GM19099 (cell line): ENCODE data around the gene SLC37A1.

Experiments used
- POLR2A ChIP-seq: IDR thresholded peaks from 3 replicates; pipeline ENCODE4 v1.6.1; 2011; ENCODE audit warnings: low read depth; ENCODE audit not compliant: insufficient read length; ENCODE audit errors: extremely low read depth

SLC37A1 gene

GRCh38 chr21:42552407-42553336, 39.0 kb downstream of the SLC37A1 start:
- TF ChIP-seq POLR2A = no peak

- no peak for TF ChIP-seq POLR2A
Measured at GRCh38 chr21:42553435-42553834, 39.8 kb downstream of the SLC37A1 start.

GRCh38 chr21:42554251-42554961, 40.8 kb downstream of the SLC37A1 start:
- TF ChIP-seq POLR2A = no peak

- TF ChIP-seq POLR2A = no peak
Measured at GRCh38 chr21:42555756-42556438, 42.2 kb downstream of the SLC37A1 start.

DNA sequence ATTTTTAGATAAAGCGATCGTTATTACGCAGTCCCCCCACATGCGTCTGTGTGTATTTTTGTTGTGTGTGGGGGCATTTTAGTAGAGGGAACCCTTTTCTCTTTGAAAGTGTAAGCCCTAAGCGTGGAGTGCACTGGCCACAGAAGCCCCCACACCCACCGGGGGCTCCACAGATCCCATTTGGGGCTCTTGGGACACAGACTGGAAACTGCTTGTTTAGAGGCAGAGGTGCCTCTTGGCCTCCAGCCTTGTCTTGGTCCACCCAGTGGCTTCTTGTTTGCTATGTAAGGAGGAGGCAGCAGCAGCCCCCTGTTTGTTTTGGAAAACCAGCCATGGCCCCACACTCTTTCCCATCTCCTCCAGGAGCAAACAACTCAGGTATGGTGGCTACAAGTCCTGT, 42.8 kb downstream of the SLC37A1 start:
- no peak for TF ChIP-seq POLR2A

DNA sequence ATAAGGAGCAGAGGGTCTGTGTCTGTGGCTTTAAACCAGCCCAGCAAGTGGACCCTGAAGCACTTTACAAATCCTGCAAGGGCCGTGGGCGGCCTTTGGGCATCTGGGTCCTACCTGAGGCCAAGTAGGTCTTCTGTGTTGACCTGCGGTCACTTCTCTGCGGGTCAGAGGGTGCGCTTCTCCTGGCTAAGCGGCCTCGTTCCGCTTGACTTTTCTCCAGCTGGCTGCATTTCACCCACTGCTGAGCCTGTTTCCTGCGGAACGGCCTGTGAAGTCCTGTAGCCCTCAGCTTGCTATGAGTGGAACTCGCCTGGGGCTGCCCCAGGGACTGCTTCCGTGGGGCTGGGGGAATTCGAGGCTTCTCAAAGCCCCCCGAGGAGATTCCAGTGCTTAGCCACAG, 43.3 kb downstream of the SLC37A1 start:
- no peak for TF ChIP-seq POLR2A

DNA sequence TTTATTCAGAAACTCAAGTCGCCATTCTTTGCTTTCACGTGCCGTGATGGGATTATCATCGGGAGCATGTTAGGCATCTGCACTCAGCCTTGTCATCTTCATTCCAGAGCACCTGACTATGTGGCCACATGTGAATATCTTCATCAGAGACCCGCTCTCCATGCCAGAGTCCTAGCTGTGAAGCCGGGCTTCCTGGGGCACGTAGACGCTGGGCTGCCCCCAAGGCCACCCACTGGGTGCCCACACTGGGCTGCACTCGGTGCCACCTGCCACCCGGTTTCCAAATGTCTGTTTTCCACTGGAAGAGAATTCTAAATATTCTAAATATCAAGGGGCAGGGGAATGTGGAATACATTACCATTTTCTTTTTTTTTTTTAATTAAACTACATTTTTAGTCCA, 43.8 kb downstream of the SLC37A1 start:
- no peak for TF ChIP-seq POLR2A

DNA sequence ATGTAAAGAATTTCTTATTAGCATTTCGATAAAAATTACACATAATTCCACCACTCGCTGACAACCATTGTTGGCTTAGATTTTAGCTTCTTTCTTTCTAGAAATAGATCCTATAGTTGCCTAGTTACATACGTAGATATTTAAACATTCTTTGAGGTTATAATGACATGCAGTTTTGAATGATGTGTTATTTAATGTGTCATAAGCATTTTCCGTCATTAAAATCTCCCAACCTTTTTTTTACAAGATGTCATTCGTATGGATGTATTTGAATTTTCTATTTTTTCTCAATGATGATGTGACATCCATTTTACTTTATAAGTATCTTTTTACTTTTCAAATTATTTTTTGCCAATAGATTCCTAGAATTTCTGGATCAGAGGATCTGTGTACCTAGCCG, 44.7 kb downstream of the SLC37A1 start:
- no peak for TF ChIP-seq POLR2A

DNA sequence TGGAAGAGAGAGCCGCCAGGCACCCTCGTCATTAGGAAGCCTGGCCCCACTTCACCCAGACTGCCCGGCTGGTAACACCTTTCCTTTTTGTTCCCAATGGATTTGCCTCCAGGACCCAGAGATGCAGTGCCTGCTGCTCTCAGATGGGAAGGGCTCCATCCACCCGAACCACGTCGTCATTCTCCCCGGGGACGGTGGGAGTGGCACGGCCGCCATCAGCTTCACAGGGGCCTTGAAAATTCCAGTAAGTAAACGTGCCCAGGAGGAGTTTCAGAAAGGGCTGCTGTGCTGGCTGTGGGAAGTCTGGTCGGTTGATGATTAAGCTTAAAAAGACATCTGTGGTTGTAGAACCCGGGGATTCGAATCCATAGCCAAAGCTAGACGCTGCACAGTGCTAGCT, 45.2 kb downstream of the SLC37A1 start:
- TF ChIP-seq POLR2A = no peak

DNA sequence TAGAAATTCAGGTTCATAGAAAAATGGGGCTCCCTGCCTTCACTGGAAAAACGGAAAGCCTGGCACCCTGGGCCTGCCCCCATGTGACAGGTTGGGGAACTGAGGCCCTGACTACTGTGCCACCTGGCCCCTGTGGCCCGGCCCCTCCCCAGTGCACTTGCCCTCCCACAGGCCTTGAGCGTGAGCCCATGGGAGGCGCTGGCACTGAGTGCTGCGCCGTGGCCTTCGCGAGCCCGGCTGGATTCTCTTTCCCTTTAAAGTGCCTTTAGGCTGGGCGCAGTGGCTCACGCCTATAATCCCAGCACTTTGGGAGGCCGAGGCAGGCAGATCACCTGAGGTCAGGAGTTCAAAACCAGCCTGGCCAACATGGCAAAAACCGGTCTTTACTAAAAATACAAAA, 45.7 kb downstream of the SLC37A1 start:
- TF ChIP-seq POLR2A = no peak

DNA sequence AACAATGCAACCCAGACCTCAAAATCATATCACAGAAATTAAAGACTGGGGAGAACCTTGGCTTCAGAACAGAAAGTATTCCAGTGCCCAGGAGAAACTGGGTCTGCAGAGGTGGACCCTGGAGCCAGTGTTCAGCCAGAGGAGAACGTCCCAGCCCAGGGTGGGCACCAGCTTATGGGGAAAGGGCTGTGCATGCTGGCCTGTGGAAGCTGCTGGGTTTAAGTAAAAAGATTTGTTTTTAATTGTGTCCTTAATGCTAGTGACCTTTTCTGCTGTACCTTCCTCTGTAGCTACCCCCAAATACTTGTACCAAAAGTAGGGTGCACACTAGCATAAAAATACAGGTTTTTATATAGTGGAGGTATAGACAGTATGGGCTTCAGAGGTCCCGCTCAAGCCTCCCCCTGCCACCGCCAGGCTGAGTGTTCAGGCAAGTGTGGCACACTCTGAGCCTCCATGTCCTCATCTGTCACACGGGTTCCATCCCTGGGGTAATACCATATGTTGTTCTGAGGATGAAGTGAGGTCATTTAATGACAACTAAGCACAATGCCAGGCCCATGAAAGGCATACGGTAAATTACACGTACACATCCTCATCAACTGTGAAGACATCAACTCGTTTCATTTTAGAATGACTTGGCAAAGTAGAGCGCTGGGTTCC, 47.0 kb downstream of the SLC37A1 start:
- TF ChIP-seq POLR2A = no peak

GRCh38 chr21:42561762-42562650, 48.4 kb downstream of the SLC37A1 start:
- TF ChIP-seq POLR2A = no peak

DNA sequence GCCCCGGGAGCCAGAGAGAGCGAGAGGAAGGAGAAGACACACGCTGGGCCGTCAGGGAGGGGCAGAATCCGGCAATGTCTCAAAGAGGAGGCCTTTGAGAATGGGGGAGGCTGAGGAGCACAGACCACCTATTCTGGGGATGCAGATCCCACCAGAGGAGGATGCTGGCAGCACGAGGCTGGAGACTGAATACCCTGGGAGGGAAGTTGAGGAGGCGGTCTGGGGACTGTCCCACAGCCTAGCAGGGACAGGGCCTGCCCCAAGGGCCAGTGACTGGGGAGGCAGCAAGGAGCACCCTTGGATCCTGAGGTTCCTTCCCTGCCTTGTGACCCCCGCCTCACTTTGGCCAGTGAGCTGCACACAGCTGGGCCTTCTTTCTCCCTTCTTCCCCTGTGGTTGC, 49.2 kb downstream of the SLC37A1 start:
- TF ChIP-seq POLR2A = no peak

- no peak for TF ChIP-seq POLR2A
Measured at GRCh38 chr21:42563261-42563660, 49.6 kb downstream of the SLC37A1 start.

GRCh38 chr21:42563686-42564085, 50.0 kb downstream of the SLC37A1 start:
- no peak for TF ChIP-seq POLR2A

GRCh38 chr21:42564561-42564971, 50.9 kb downstream of the SLC37A1 start:
- TF ChIP-seq POLR2A = no peak
